NCI-H526 (cell line): ENCODE measurements around the gene STK32C.
"Not testable (repeated sequence)": the region's sequence is repeated elsewhere in the genome, so short reads cannot be mapped to it uniquely, and the experiment has no call there.

Source experiments
- DNase-seq, 2 experiments: peaks; one replicate each; lab custom pipeline; 2025; lab: John Stamatoyannopoulos, UW

The STK32C gene

GRCh38 chr10:132337854-132338253, 30.1 kb upstream of the STK32C start:
- DNase-seq = not testable (repeated sequence)

DNA sequence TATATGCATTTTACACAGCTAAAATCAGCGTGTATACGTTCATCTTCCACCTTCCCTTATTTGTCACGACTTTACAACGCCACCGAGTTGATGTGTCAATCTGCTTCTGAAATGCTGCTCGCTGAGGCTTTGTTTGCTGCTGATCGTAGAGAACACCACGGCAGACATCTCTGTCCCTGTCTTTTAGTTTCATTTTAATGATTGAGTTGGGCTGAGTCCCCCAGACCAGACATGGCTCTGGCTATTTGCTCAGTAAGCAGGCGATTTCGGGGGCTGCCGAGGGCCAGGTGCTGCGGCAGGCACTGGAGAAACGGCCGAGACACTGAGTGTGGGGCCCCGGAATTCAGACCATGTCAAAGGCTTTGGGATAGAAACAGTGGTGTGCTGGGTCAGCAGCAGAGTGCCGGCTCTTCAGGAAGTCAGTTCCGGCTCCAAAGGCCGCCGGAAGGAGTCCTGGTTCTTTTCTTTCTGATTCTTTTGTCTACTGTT, 29.2 kb upstream of the STK32C start:
- no peak for DNase-seq

- DNase-seq = no peak
These were observed 28.5 kb upstream of the STK32C start for GRCh38 chr10:132336064-132336746.

DNA sequence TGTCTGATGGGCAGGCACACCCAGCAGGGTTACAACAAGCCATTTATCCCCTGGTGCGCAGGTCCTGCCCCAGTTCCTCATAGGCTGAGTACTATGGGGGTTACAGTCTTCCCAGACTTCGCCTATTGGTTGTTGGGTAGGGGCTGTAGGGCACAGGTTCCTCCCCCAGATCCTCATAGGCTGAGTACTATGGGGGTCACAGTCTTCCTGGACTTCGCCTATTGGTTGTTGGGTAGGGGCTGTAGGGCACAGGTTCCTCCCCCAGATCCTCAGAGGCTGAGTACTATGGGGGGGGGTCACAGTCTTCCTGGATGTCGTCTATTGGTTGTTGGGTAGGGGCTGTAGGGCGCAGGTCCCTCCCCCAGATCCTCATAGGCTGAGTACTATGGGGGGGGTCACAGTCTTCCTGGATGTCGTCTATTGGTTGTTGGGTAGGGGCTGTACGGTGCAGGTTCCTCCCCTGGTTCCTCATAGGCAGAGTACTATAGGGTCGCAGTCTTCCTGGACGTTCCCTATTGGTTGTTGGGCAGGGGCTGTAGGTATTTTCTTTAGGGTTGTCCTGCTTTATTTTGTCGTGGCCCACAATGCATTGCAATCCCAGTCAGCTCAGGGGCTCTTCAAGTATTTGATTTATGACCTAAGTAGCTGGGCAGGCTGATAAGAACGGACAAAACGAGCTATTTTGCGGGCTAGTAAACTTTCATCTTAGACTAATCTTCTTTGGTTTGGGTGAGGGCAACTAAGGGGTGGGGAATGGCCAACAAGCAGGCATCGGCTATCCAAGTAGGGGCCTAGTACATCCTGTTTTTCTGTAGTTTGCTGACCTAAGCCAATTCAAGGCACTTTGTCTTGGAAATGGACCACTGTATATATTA, 27.7 kb upstream of the STK32C start:
- DNase-seq = no peak

DNA sequence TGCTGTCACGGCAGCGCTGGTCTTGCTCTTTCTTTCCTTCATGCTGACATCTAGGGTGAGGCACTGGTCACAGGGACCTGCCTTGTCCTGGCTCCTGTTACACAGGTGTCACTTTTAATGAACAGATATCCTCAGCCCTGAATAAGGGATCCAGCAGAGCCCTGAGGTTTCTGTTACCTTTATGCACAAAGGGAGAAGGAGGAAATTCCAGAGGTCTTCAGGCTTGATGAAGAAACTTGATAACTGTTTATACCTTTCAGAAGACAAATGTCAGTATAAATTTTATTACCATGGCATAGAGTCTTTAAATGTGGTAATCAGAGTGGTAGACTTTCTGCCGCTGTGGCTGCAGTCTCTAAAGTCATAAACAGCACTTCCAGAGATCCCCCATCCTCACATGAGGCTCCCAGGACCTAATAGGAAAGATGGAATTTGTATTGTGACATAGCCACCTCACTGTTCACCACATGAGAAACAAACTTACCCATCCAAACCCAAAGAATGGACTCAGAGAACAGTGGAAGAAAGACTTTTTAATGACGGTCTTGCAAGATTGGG, 27.0 kb upstream of the STK32C start:
- no peak for DNase-seq

DNA sequence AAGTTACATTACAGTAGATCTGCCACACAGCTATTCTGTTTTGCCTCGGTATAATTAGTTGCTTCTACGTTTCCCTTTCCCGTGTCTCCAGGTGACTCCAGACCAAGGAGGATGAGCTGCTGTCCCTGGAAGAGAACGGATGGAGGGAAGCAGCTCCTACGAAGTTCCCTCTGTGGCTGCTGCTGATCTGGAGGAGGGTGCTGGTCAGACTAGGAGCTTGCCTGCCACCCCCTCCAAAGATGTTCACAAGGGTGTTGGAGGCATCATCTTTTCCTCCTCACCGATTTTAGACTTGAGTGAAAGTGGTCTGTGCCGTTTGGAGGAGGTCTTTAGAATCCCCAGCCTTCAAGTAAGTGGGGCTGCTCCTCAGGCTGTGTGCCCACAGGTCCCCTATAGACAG, 25.6 kb upstream of the STK32C start:
- no peak for DNase-seq

DNA sequence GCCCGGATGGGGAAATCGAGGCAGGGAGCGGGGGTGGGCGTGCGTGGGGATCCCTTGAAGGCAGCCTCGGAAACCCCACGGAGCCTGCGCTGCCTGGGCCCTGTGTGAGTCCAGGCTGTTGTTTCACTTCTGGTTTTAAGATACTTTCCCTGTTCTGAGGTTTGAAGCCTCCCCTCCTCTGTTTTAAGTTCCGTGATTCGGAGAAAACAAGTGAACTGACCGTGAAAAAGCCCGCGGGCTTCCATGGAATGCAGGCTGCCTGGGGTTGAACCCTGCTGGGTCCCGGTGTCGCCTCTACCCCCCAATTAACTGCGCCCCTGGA, 24.6 kb upstream of the STK32C start:
- DNase-seq = no peak

GRCh38 chr10:132331601-132332432, 24.1 kb upstream of the STK32C start, which contains the start of gene LRRC27:
Gene LRRC27, plus strand, starts transcription at chr10:132332193. Its CDS starts 1,332 bp downstream, at chr10:132333525.
- peak; percentile 91 to 96 for DNase-seq

- DNase-seq = no peak
These were observed 22.7 kb upstream of the STK32C start for GRCh38 chr10:132330486-132330833.

- DNase-seq = no peak
These were observed 22.1 kb upstream of the STK32C start for GRCh38 chr10:132329565-132330485.

- DNase-seq = no peak
These were observed 21.0 kb upstream of the STK32C start for GRCh38 chr10:132328738-132329137.

DNA sequence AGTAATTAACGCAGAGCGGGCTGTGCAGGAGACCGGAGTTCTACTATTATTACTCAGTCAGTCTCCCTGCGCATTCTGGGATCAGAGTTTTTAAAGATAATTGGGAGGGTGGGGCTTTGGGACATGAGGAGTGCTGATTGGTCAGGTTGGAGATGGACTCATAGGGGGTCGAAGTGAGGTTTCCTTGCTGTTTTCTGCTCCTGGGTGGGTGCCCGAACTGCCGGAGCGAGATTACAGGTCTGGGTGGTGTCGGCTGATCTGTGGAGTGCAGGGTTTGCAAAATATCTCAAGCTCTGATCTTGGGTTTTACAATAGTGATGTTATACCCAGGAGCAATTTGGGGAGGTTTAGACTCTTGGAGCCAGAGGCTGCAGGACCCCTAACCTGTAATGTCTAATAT, 20.4 kb upstream of the STK32C start:
- no peak for DNase-seq

DNA sequence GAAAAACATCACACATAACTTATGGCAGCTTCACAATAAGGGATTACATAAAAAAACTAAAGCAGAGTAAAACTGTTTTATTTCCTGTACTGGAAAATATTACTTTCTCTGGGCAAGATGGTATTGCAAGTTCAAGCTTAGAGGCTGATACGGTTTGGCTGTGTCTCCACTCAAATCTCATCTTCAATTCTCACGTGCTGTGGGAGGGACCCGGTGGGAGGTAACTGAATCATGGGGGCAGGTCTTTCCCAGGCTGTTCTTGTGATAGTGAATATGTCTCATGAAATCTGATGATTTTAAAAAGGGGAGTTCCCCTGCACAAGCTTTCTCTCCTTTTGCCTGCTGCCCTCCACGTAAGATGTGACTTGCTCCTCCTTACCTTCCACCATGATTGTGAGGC, 19.2 kb upstream of the STK32C start:
- DNase-seq = no peak

GRCh38 chr10:132326344-132326889, 18.7 kb upstream of the STK32C start:
- no peak for DNase-seq

DNA sequence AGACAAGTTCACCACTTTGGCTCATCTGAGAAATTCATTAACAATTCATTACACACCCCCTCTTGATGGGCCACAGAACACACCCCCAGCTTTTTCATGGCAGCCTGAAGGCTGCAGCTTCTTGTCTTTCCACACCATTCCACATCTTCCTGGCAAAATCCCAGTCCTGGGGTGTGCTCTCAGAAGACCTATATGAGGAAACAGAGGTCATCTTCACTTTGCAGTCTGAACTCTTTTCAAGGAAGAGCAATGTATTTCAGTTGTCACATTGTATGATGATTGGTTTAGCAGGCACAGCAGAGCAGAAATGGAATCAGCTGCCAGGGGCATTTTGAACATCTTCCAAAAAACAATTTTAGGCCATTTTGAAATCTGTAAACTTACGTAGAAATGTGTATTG, 16.4 kb upstream of the STK32C start:
- DNase-seq = no peak

DNA sequence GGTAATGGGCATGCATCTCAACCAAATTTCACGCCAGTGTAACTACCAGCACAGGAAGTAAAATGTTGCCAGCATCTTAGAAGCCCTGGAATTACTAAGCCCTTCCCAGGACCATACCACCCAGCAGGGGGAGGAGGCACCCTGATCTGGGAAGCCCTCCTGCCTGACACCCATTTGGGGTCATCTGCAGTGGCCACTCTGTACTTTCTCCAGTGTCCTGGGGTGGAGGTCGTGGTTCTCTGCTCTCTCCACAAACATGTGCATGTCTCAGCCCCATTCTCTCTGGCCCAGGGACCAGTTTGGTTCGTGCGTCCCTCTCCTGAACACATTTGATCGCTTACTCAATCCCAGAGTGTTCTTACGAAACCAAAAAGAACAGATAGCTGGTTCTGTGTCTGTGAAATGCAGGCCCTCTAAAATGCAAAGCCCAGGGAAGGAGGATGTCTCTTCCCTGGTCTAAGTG, 14.9 kb upstream of the STK32C start:
- no peak for DNase-seq

- DNase-seq = no peak
These were observed 14.0 kb upstream of the STK32C start for GRCh38 chr10:132321726-132322125.

GRCh38 chr10:132320654-132321469, 13.1 kb upstream of the STK32C start:
- no peak for DNase-seq

- DNase-seq = no peak
These were observed 12.3 kb upstream of the STK32C start for GRCh38 chr10:132319853-132320653.
